A549 treated with ZK216348 at 1 μM for 4 hours (cell line): Measurements from ENCODE around the gene UPK3BL2. TPM values are rescaled to one million over a fixed set of nuclear protein-coding genes. Genes with fewer than 3 reads are reported as not detected.

Source experiments
- total RNA-seq: library from RNA; stranded (reverse); fragments of 200-300 nt; extraction: Qiagen RNA extraction; gene quantifications from 5 replicates; pipeline ENCODE4 v1.2.3, GENCODE V29; 2022; ENCODE audit warnings: low read depth

Gene UPK3BL2
- 2.1 to 5.0 TPM (median 2.6 TPM) in 5 replicates for total RNA-seq

GRCh38 chr7:102543596-102543995 lies at the start of gene UPK3BL2:
Gene UPK3BL2, minus strand, starts transcription at chr7:102543696. Its CDS starts 60 bp downstream, at chr7:102543636.

GRCh38 chr7:102572261-102573239 lies 29.1 kb upstream of the UPK3BL2 start, which contains the start of gene POLR2J3:
Gene POLR2J3, minus strand, starts transcription at chr7:102572583. Its CDS starts 62 bp downstream, at chr7:102572521.

GRCh38 chr7:102550808-102551422 lies 7.4 kb upstream of the UPK3BL2 start, which contains the start of gene SPDYE2:
Gene SPDYE2, plus strand, starts transcription at chr7:102551226. Its CDS starts 2,030 bp downstream, at chr7:102553256.

GRCh38 chr7:102517550-102518147 lies 25.8 kb downstream of the UPK3BL2 start, which contains the start of gene RASA4B:
Gene RASA4B, minus strand, starts transcription at chr7:102517777. Its CDS starts 67 bp downstream, at chr7:102517710.

Other genes with a start within 250 kb of the UPK3BL2 start
- not detected in 5 replicates for gene SPDYE6, start 187.3 kb downstream of the UPK3BL2 start, total RNA-seq
- gene PRKRIP1, start 147.3 kb downstream of the UPK3BL2 start, total RNA-seq = 18.0 to 24.4 TPM (median 22.2 TPM) in 5 replicates
- 17.7 to 38.1 TPM (median 37.1 TPM) in 5 replicates for gene ORAI2, start 110.1 kb downstream of the UPK3BL2 start, total RNA-seq
- gene ALKBH4, start 78.8 kb downstream of the UPK3BL2 start, total RNA-seq = 8.2 to 13.5 TPM (median 10.7 TPM) in 5 replicates
- gene LRWD1, start 78.7 kb downstream of the UPK3BL2 start, total RNA-seq = 17.5 to 35.3 TPM (median 33.2 TPM) in 5 replicates
- gene POLR2J, start 64.8 kb downstream of the UPK3BL2 start, total RNA-seq = 103 to 132 TPM (median 108 TPM) in 5 replicates
- gene RASA4B, start 25.9 kb downstream of the UPK3BL2 start, total RNA-seq = 0.78 to 2.1 TPM (median 1.5 TPM) in 5 replicates
- gene SPDYE2, start 7.5 kb upstream of the UPK3BL2 start, total RNA-seq = not detected in 5 replicates
- gene POLR2J3, start 28.9 kb upstream of the UPK3BL2 start, total RNA-seq = 17.4 to 50.4 TPM (median 26.3 TPM) in 5 replicates
- 1.4 to 2.8 TPM (median 2.3 TPM) in 5 replicates for gene RASA4, start 73.1 kb upstream of the UPK3BL2 start, total RNA-seq
- 5.6 to 14.5 TPM (median 11.7 TPM) in 5 replicates for gene UPK3BL1, start 99.1 kb upstream of the UPK3BL2 start, total RNA-seq
- not detected in 5 replicates for gene SPDYE2B, start 106.6 kb upstream of the UPK3BL2 start, total RNA-seq
- 0.26 to 0.89 TPM (median 0.36 TPM) in 4 of 5 replicates, not detected in the other for gene POLR2J2, start 128.0 kb upstream of the UPK3BL2 start, total RNA-seq
- gene FAM185A, start 205.3 kb upstream of the UPK3BL2 start, total RNA-seq = 5.6 to 8.5 TPM (median 7.4 TPM) in 5 replicates